DMS53 treated with DMSO at 0.1 percent for 48 hours (cell line): ENCODE data around the gene SLC4A7.
"Not testable (repeated sequence)": the region's sequence is repeated elsewhere in the genome, so short reads cannot be mapped to it uniquely, and the experiment has no call there.

Experiments used
- DNase-seq: peaks from one replicate; lab custom pipeline; 2025; ENCODE audit not compliant: unreplicated experiment; lab: John Stamatoyannopoulos, UW

The SLC4A7 gene

DNA sequence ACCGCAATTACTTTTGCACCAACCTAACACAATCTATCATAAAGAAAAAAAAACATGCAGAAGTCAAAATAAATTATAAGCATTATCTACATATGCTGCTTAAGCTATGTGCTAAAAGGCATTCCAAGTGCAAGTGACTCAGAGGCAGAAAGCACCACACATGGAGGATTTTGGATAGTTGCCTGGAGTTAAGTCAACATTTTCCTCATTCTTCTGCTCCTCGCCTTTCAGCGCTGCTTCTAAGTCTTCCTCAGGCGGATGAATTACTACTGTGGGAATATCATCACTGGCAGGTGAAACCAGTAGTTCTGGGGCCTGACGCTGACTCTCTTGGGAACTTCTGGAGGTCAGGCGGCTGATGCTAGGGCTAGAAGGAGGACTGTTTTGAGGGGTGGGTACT lies 53.1 kb downstream of the SLC4A7 start:
- no peak for DNase-seq

DNA sequence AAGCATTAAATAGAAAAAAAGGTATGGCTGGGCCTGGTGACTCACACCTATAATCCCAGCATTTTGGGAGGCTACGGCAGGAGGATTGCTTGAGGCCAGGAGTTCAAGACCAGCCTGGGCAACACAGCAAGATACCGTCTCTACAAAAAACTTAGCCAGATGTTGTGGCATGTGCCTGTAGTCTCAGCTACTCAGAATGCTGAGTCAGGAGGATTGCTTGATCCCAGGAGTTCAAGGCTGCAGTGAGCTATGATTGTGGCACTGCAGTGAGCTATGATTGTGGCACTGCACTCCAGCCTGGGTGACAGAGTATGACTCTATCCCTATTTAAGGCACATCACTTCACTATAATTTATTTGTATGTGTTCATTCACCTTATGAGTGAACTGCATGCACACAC lies 54.3 kb downstream of the SLC4A7 start:
- no peak for DNase-seq

DNA sequence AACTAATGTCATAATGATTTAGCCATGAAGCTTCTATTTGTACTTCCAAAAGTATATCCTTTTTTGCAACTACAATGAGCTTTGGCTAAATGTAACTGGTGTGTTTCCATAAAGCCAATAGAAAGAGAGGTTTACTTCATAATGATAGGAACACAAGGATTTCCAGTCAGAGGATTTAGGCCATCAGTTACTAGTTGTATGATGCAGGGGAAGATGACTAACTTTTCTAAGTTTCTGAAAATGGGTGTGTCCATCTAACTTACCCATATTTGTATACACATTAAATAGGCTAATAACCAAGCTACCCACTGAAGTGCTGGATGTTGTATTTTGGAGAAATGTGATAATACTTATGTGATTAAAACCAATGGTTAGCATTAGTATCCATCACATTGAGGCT lies 55.7 kb downstream of the SLC4A7 start:
- DNase-seq: no peak

DNA sequence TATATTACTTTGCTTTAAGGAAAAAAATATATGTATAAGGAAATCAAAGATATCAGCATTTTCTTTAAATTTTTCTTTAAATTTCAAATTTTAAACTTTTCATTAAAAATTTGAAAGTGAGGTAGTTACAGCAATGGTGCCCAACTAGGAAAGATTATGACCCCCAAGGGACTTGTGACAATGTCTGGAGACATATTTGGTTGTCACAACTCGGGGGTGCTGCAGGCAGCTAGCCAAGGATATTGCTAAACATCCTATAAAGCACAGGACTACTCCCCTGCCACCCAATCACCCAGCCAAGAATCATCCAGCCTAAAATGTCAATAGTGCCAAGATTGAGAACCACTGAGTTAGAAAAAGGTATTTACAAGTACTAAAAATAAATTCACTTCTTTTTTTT lies 57.3 kb downstream of the SLC4A7 start:
- no peak for DNase-seq

DNA sequence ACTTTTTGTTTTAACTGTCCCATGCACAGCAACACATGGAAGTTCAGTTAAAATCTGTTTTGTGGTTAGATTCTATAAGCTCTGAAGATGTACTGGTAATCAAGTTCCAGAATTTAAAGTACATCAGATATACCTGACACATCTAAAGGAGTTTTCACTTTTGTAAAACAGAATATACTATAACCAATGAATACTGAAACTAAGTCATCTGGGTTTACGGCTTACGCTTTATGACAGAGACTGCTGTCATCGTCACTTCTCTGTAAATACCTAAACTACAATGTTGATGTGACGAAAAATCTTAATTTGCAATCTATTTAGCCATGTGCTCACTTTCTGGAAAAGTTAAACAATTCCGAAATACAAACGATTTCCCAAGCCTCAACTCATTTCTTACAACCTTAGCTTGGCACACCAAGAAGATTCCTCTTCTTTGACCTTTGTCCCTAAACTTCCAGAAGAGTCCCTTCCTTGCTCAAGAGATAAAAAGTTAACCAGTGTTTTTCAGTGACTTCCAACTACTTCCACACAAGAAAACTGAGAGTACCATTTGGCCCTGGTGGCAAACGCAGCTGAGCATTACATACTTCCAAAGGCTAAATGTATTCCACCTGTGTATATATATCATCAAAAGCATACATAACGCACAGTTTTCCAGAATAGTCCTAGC lies 58.2 kb downstream of the SLC4A7 start:
- no peak for DNase-seq

DNA sequence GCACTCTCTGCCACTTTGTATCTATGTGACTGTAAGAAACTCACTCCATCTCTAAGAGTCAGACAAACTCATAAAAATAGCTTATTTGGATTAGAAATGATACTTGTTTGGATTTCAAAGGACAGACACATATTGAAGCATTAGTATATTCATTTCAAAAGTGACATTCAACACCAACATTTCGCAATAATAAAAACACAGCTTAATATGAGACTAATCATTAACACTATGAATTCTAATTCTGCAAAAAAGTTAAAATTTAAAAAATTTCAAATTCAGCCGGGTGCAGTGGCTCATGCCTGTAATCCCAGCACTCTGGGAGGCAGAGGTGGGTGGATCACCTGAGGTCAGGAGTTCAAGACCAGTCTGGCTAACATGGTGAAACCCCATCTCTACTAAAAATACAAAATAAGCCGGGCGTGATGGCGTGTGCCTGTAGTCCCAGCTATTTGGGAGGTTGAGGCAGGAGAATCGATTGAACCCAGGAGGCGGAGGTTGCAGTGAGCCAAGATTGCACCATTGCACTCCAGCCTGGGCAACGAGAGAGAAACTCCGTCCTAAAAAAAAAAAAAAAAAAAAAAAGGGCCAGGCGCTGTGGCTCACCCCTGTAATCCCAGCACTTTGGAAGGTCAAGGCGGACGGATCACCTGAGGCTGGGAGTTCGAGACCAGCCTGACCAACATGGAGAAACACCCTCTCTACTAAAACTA lies 59.2 kb downstream of the SLC4A7 start:
- DNase-seq: not testable (repeated sequence)

DNA sequence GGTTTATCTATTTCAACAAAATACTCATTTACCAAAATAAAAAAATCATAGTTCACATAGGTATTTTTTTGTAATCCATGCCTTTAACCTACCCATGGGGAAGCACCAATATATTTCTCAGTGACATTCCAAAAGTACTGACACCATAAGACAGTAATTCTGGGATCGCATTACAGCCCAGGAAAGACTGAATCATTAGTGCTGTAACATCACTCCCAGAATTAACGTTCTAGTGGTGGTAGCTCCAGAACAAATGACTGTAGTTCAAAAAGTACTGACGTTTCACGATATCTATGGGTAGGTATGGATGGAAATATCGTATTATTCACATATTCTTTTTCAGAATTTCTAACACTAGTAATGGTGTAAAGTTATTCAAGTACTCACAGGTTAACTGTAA lies 60.7 kb downstream of the SLC4A7 start:
- DNase-seq: no peak

DNA sequence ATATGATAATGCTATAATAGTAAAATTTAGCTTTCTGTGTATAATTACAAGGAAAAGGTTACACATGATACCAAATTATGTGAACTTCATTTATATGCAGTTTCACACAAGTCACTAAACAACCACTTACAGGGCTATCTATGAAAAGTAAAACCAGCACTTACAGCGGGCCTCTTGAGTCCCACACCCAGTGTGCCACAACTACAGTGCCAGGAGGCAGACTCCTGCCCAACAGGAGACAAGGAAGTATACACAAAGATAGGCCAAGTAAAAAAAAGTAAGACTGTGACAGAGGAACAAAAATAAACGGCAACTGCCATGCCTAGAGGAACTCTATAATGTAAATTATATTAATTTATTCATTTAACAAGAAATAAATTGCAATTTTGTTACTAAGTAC lies 61.6 kb downstream of the SLC4A7 start:
- no peak for DNase-seq

DNA sequence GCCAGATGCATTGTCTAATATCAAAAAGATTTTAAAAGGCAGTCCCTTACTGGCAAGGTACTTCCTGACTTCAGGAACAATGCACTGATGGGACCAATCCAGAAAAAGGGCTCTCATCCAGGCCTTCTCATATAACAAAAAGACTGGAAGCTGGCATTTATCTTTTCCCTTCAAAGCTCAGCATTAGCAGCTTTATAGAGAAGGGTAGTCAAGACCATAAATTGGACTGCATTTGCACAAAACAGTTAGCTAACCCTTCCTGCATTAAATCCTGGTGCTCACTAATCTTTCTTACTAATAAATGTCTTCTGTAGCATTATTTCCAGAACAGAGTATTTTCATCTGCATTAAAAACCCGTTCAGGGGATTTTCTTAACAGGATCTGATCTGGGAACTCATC lies 69.0 kb downstream of the SLC4A7 start:
- DNase-seq: no peak

DNA sequence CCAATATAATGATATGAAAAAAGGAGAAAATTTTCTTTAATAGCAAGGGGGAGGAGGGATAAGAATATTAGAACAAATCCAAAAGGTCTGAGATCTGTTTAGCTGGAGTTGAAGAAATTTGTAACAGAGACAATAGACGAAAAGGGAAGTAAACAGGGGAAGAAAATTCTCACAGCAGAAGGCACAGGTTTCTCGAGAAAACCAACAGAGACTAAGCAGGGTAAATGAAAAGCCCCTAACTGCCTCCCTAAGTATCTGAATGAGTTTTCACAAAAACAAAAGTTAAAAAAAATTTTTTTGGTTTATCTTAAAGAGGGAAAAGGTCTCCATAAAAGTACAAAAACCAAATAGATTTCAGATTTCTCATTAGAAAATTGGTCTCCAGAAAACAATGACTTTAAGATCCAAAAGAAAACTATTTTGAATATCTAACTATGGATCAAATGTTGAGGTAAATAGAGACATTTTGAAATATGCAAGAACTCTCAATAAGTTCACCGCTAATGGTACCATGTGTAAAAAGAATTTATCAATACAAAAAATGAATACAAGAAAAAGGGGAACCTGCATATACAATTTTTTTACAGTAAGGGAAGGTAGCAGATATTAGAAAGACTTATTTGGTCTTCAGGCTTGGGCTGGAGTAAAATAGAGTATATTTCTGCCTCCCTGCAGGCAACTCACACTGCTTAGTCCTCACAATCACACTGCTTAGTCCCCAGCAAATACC lies 91.1 kb downstream of the SLC4A7 start:
- DNase-seq: no peak

DNA sequence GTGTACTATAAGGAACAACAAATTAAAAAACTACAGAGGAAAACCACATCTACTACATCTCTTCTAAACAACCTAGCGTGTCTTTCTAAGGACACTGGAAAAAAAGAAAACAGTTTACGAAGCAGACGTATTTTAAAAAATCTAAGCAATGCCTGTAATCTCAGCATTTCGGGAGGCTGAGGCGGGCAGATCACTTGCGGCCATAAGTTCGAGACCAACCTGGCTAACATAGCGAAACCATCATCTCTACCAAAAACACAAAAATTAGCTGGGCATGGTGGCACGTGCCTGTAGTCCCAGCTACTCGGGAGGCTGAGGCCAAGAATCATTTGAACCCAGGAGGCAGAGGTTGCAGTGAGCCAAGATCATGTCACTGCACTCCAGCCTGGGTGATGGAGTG lies 91.8 kb downstream of the SLC4A7 start:
- not testable (repeated sequence) for DNase-seq

DNA sequence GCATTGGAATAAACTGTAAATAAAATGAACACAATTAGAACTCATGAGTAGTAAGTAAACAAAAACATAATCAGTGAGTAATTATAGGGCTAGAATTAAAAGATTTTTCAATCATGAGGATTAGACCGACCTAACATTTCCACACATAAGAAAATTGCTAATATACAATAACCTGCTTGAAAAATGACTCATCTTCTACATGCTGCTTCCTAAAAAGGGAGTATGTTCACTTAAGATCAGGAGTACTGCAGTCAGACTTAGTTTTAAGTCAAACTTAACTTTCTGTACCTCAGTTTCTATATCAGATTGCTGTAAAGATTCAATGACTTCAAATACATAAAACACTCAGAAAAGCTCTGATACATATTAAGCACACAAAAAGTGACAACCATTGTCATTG lies 92.4 kb downstream of the SLC4A7 start:
- no peak for DNase-seq

DNA sequence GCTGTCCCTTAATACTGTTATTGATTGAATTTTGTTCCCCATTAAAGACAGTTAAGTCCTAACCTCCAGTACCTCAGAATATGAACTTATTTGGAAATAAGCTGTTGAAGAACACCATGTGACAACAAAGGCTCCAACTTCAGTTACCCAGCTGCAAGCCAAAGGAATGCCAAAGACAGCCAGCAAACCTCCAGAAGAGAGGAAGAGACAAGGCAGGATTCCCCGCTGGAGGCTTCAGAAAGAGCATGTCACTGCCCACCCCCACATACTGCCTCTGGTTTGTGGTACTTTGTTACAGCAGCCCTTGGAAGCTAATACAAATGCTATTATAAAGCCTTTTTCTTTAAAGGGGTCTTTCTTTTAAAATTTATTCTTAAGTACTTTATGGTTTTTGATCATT lies 96.6 kb downstream of the SLC4A7 start:
- DNase-seq: no peak

DNA sequence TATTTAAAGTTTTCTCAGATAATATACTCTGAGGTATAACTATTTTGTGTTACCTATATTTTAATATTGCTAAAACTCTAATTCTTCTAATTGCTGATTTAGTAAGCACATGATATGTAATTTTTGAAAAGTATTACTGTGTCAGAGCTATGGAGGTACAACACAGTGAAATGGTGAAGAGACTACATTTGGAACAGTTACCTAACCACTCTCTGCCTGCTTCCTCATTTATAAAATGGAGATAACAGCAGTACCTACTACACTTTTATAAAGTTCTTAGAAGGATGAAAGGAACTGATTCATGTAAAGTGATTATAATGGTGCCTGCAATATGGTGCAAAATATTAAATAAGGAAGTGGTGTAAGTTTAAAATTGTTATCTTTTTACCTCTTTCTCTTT lies 98.7 kb downstream of the SLC4A7 start:
- no peak for DNase-seq

DNA sequence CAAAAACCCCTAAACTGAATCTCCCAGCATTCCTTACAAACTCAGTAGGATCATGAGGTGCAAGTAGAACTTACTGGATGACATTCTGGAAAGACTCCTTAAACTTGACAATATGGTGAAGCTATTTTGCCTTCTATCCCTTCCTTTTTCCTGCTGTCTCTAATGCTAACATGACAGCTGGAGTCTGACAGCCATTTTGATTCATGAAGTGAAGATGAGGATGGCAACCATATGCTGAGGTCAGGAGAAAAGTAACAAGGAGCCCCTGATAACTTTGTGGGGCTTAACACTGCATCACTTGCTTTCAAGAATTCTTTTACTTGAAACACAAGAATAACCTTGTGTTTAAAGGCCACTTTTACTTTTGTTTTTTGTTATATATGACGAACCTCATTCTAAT lies 100.0 kb downstream of the SLC4A7 start:
- no peak for DNase-seq

DNA sequence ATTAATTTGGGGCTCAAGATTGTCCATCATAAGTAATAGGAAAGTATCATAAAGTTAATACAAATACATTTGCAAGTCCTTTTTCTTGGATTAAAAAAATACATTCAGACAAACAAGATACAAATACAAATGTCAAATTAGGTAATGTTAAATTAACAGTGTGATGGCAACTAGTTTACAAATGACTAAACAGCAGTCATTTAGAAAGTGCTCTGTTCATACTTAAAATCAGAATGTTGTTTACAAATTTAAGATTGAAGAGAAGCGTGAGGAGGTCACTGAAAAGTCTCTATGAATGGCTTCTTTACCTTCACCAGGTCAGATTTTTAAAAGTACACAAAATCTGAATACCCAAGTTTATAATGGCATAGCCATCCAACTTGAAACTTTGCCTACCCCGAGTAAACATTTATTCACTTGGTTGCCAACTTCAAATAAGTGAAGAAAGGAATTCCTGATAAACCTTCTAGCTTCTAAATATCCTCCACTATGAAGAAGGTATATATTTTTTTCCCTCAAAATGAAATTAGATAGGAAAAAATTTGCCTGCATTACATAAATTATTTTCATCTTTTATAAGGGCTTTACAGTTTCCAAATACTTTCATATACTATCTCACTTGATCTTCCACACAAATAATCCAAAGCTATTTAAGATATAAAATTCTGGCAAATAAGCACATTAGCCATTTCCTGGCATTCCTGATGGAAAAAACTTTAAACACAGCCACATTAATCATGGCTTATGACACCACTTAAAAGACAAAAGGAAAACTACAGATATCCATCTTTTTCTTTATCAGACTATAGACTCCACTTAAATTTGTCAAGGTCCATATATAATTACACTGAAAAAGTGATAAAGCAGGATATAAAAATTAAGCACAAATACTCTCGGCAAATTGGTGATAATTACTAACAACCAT lies 103.5 kb downstream of the SLC4A7 start:
- no peak for DNase-seq

DNA sequence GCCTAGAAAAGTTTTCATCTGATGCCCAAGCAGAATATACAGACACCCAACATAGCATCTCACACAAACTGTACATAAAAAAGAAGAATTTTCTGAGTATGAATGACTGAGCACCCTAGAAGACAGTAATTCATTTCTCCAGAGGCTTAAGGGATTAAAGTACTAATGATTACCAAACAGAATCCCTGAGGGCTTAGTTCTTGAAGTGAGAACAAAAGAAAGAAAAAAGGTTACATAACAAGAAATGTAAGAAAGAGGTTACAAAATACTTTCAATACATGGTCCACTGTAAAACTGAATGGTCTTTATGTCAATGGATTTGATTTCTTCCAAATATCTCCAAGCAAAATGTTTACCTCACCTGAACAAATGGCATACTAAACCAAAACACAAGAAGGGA lies 105.9 kb downstream of the SLC4A7 start:
- no peak for DNase-seq

DNA sequence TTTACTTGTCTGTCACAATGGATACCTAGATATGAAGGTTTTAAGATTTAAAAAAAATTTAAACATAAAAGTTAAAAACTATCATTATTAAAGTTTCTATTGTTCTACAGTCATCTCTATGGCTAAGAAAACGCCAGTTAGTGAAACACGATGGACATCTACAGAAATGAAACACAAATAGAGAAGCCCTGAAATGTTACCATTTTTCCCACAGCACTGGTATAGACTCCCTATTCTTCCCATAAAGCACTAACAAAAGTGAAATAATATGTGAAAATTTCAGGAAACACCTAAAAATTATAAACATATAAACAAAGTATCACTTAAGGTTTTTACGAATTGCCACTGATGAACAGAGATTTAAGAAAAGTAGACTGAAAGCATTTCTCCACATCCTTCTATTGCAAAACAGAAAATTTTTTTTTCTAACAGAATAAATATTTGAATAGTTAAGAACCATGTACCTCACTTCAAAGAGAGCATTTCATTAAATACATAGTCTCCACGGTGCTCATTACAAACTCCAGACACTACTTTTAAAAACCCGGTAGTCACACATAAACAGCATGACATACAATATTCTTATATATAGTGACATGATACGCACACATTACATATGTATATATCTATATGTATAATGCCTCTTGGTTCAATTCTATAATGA lies 107.9 kb downstream of the SLC4A7 start:
- peak; percentile 19 for DNase-seq

DNA sequence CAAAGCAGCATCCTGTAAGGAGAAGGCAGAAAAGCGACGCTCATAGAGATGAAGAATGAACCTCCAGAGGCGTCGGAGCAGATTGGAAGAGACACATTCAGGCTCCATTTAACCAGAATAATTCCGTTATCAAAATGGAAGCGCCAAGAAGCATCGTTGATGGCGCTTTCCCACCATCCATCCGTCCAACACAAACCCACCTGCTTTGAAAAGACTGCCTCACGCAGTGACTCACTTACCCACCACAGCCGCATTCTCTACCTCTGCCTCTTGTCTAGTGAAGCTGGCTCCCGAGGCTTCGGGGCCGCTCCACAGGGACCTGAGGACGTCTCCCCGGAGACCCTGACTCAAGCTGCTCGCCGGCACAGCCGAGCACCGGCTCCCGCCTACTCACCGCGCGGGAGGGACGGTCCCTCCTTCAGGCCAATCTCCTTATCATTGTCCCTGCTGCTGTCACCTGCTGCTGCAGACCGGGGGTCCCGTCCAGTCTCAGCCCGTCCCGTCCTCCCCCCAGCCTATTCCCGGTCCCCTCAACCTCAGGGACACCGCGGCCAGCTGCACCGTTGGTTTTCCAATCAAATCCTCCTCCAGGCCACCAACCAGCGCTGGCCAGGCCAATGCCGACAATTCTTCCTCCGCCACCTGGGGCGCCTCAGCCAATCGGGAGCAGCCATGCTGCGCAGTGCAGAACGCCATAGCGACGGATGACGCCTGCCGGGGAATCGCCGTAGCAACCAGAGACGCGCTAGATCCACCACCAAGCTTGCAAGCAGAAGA lies 115.2 kb downstream of the SLC4A7 start, which contains the start of gene NEK10:
Gene NEK10, minus strand, starts transcription at position 553 of the 777 bp plus-strand sequence. CDS start 16,501 bp downstream, outside the sequence.
- peak; percentile 65 for DNase-seq
